HEK293 (cell line): ENCODE data around the gene TTC39C.

ENCODE experiments used
- PRDM1 ChIP-seq: fragments of 450-650 bp; formaldehyde crosslinking; IDR thresholded peaks from 2 replicates; pipeline ENCODE4; 2016; ENCODE audit warnings: missing biosample characterization, missing genetic modification characterization
- SCRT1 ChIP-seq: fragments of 450-650 bp; formaldehyde crosslinking; IDR thresholded peaks from 2 replicates; pipeline ENCODE4 v1.5.1; 2016; ENCODE audit warnings: missing biosample characterization, missing genetic modification characterization, borderline replicate concordance
- ZBTB1 ChIP-seq: fragments of 450-650 bp; formaldehyde crosslinking; IDR thresholded peaks from 2 replicates; pipeline ENCODE4 v1.5.1; 2016; ENCODE audit warnings: missing biosample characterization, missing genetic modification characterization
- ZFP37 ChIP-seq: fragments of 450-650 bp; formaldehyde crosslinking; IDR thresholded peaks from 2 replicates; pipeline ENCODE4 v1.5.1; 2016; ENCODE audit warnings: missing biosample characterization, missing genetic modification characterization
- ZFP41 ChIP-seq: fragments of 450-650 bp; formaldehyde crosslinking; IDR thresholded peaks from 2 replicates; pipeline ENCODE4 v1.5.1; 2016; ENCODE audit warnings: missing biosample characterization, missing genetic modification characterization, borderline replicate concordance
- ZNF10 ChIP-seq: fragments of 450-650 bp; formaldehyde crosslinking; IDR thresholded peaks from 2 replicates; pipeline ENCODE4 v1.5.1; 2017; ENCODE audit warnings: missing biosample characterization, missing genetic modification characterization
- ZNF23 ChIP-seq: fragments of 450-650 bp; formaldehyde crosslinking; IDR thresholded peaks from 2 replicates; pipeline ENCODE4 v1.5.1; 2016; ENCODE audit warnings: missing biosample characterization, missing genetic modification characterization, borderline replicate concordance
- ZNF239 ChIP-seq: fragments of 450-650 bp; formaldehyde crosslinking; IDR thresholded peaks from 2 replicates; pipeline ENCODE4 v1.5.1; 2016; ENCODE audit warnings: missing biosample characterization, missing genetic modification characterization
- ZNF398 ChIP-seq: fragments of 450-650 bp; formaldehyde crosslinking; IDR thresholded peaks from 2 replicates; pipeline ENCODE4 v1.5.1; 2017; ENCODE audit warnings: missing biosample characterization, missing genetic modification characterization
- ZNF610 ChIP-seq: fragments of 450-650 bp; formaldehyde crosslinking; IDR thresholded peaks from 2 replicates; pipeline ENCODE4 v1.5.1; 2016; ENCODE audit warnings: missing biosample characterization, missing genetic modification characterization, borderline replicate concordance
- TF ChIP-seq, protein P1 (sequence below): fragments of 450-650 bp; formaldehyde crosslinking; IDR thresholded peaks from 2 replicates; pipeline ENCODE4 v1.5.1; 2016; ENCODE audit warnings: missing biosample characterization, missing genetic modification characterization

DNA sequence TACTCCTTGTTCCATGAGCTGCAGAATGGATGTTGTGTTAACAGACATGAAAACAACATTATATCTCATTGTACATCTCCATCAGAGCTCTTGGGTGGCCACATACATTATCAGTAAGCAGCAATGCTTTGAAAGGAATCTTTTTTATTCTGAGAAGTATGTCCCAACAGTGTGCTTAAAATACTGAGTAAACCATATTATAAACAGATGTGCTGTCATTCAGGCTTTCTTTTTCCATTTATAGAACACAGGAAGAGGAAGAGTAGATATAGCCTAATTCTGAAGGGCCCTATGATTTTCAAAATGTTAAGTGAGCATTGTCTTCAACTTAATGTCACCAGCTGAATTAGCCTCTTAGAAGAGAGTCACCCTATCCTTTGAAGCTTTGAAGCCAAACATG is 80.0 kb downstream of the TTC39C start:
- TF ChIP-seq ZNF610 (tag by site-specific recombination) (no peak), SCRT1 (tag by site-specific recombination) (no peak), ZNF23 (tag by site-specific recombination) (no peak), ZFP41 (tag by site-specific recombination) (no peak), ZNF10 (tag by site-specific recombination) (no peak), ZBTB1 (tag by site-specific recombination) (no peak), ZNF398 (tag by site-specific recombination) (no peak), PRDM1 (tag by site-specific recombination) (no peak), ZNF239 (tag by site-specific recombination) (no peak), ZFP37 (tag by site-specific recombination) (no peak)
- TF ChIP-seq, protein P1, sequence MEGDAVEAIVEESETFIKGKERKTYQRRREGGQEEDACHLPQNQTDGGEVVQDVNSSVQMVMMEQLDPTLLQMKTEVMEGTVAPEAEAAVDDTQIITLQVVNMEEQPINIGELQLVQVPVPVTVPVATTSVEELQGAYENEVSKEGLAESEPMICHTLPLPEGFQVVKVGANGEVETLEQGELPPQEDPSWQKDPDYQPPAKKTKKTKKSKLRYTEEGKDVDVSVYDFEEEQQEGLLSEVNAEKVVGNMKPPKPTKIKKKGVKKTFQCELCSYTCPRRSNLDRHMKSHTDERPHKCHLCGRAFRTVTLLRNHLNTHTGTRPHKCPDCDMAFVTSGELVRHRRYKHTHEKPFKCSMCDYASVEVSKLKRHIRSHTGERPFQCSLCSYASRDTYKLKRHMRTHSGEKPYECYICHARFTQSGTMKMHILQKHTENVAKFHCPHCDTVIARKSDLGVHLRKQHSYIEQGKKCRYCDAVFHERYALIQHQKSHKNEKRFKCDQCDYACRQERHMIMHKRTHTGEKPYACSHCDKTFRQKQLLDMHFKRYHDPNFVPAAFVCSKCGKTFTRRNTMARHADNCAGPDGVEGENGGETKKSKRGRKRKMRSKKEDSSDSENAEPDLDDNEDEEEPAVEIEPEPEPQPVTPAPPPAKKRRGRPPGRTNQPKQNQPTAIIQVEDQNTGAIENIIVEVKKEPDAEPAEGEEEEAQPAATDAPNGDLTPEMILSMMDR (tag by site-specific recombination): no peak
